Camera-type eye (tissue), 1 donor: ENCODE data around the gene PRDM1. TPM values are rescaled to one million over a fixed set of nuclear protein-coding genes. Genes with fewer than 3 reads are reported as not detected.

Source experiments
- total RNA-seq: library from RNA; depleted of rRNA; stranded (reverse); fragments of >200 nt; gene quantifications from one replicate; pipeline ENCODE4 v1.2.3, GENCODE V29; 2014

Gene PRDM1
- total RNA-seq, result 74.7 TPM

DNA sequence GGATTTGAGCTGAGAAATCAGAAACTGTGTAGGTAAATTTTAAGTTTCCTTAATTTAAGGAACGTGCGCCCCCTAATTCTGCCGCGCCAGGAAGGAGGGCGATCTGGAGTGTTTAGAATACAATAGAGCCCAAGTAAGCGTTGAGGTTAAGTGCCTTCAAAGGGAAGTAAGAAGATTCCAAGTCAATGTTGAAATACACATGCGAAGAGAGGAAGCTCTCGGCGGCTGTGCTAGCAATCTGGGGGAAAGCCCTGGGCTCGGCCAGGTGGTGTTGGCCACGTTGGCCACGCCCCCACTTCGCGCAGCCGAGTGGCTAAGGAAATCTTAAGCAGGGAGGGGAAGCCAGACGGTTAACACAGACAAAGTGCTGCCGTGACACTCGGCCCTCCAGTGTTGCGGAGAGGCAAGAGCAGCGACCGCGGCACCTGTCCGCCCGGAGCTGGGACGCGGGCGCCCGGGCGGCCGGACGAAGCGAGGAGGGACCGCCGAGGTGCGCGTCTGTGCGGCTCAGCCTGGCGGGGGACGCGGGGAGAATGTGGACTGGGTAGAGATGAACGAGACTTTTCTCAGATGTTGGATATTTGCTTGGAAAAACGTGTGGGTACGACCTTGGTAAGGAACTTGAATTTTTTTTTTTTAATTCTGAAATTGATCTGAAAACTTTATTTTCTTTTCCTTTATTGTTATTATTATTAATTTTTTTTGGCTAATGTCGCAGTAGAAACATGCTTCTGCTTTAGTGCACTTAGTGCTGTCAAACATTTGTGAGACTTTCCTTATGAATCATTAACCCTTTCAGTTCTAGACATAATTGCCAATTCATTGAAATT, at the start of gene PRDM1:
Gene PRDM1, plus strand, starts transcription at position 353 of the 830 bp plus-strand sequence. Its CDS starts 218 bp downstream, at position 571.

Other genes with a start within 250 kb of the PRDM1 start
- gene ATG5, start 239.4 kb downstream of the PRDM1 start, total RNA-seq, result 58.9 TPM